HUES6 (cell line): Measurements from ENCODE around the gene SERPINE1.
"Not testable (repeated sequence)": the region's sequence is repeated elsewhere in the genome, so short reads cannot be mapped to it uniquely, and the experiment has no call there.

Experiments used
- H3K27ac ChIP-seq: 2 replicates; pipeline ENCODE4 v1.7.0; 2013; ENCODE audit warnings: low read depth, mild to moderate bottlenecking, low read length, inconsistent platforms
- H3K27me3 ChIP-seq: 2 replicates; pipeline ENCODE4 v1.6.1; 2013; ENCODE audit warnings: low read length; ENCODE audit not compliant: control insufficient read depth, insufficient read depth
- H3K36me3 ChIP-seq: 2 replicates; pipeline ENCODE4 v1.6.1; 2013; ENCODE audit warnings: low read length; ENCODE audit not compliant: control insufficient read depth, insufficient read depth
- H3K4me1 ChIP-seq: 2 replicates; pipeline ENCODE4 v1.6.1; 2013; ENCODE audit warnings: low read length; ENCODE audit not compliant: control insufficient read depth, insufficient read depth
- H3K4me3 ChIP-seq: 2 replicates; pipeline ENCODE4 v1.5.1; 2013; ENCODE audit warnings: low read depth, low read length
- H3K9ac ChIP-seq: one replicate; pipeline ENCODE4 v1.6.1; 2013; ENCODE audit warnings: mild to moderate bottlenecking, low read length
- H3K9me3 ChIP-seq: 2 replicates; pipeline ENCODE4 v1.6.1; 2013; ENCODE audit warnings: low read depth, low read length; ENCODE audit not compliant: control insufficient read depth, insufficient read depth

The SERPINE1 gene

GRCh38 chr7:101092266-101092905 lies 34.5 kb upstream of the SERPINE1 start:
- H3K4me1 ChIP-seq, H3K4me3 ChIP-seq, H3K27ac ChIP-seq, H3K9ac ChIP-seq, H3K27me3 ChIP-seq, H3K9me3 ChIP-seq: not testable (repeated sequence)
- H3K36me3 ChIP-seq: peaks cover 27% of the 10 kb centered on the region

- Histone ChIP-seq H3K9me3 (peaks cover 9% of the 10 kb centered on the region), H3K36me3 (peaks cover 15% of the 10 kb centered on the region), H3K27me3 (no peaks in the 10 kb centered on the region), H3K27ac (no peak overlapping the region), H3K9ac (no peak overlapping the region), H3K4me3 (no peak overlapping the region), H3K4me1 (no peaks in the 10 kb centered on the region; the same call in 1 of the 2 replicates)
Measured at GRCh38 chr7:101093906-101094305, 33.0 kb upstream of the SERPINE1 start.

GRCh38 chr7:101094376-101094775 lies 32.5 kb upstream of the SERPINE1 start:
- Histone ChIP-seq H3K4me3 (no peak overlapping the region), H3K9me3 (peaks cover 9% of the 10 kb centered on the region), H3K36me3 (peaks cover 12% of the 10 kb centered on the region), H3K9ac (no peak overlapping the region), H3K27ac (no peak overlapping the region), H3K4me1 (peaks cover 1% of the 10 kb centered on the region; the same call in 1 of the 2 replicates), H3K27me3 (no peaks in the 10 kb centered on the region)

GRCh38 chr7:101094791-101095375 lies 32.0 kb upstream of the SERPINE1 start:
- Histone ChIP-seq H3K27ac (no peak overlapping the region), H3K4me3 (no peak overlapping the region), H3K27me3 (no peaks in the 10 kb centered on the region), H3K4me1 (peaks cover 6% of the 10 kb centered on the region; the same call in 1 of the 2 replicates), H3K9me3 (peaks cover 9% of the 10 kb centered on the region), H3K9ac (no peak overlapping the region), H3K36me3 (peaks cover 9% of the 10 kb centered on the region; the same call in 1 of the 2 replicates)

GRCh38 chr7:101096331-101096956 lies 30.5 kb upstream of the SERPINE1 start:
- Histone ChIP-seq H3K27me3 (no peaks in the 10 kb centered on the region), H3K36me3 (no peaks in the 10 kb centered on the region), H3K9me3 (peaks cover 2% of the 10 kb centered on the region; the same call in 1 of the 2 replicates), H3K4me1 (peaks cover 20% of the 10 kb centered on the region), H3K27ac (no peak overlapping the region), H3K4me3 (no peak overlapping the region), H3K9ac (no peak overlapping the region)

GRCh38 chr7:101096957-101097347 lies 30.0 kb upstream of the SERPINE1 start:
- Histone ChIP-seq H3K27me3 (no peaks in the 10 kb centered on the region), H3K9ac (no peak overlapping the region), H3K4me1 (peaks cover 24% of the 10 kb centered on the region), H3K9me3 (no peaks in the 10 kb centered on the region), H3K4me3 (no peak overlapping the region), H3K36me3 (no peaks in the 10 kb centered on the region), H3K27ac (no peak overlapping the region)

- Histone ChIP-seq H3K27ac (no peak overlapping the region), H3K4me1 (peaks cover 25% of the 10 kb centered on the region), H3K9ac (no peak overlapping the region), H3K4me3 (no peak overlapping the region), H3K36me3 (no peaks in the 10 kb centered on the region), H3K27me3 (no peaks in the 10 kb centered on the region), H3K9me3 (no peaks in the 10 kb centered on the region)
Measured at GRCh38 chr7:101097561-101097960, 29.3 kb upstream of the SERPINE1 start.

GRCh38 chr7:101099969-101100781 lies 26.7 kb upstream of the SERPINE1 start:
- Histone ChIP-seq H3K27ac (peak overlapping the region; percentile 56; the same call in 1 of the 2 replicates), H3K9ac (peak overlapping the region; percentile 85), H3K4me1 (peaks cover 29% of the 10 kb centered on the region), H3K36me3 (no peaks in the 10 kb centered on the region), H3K27me3 (no peaks in the 10 kb centered on the region), H3K4me3 (peak overlapping the region; percentile 24; the same call in 1 of the 2 replicates), H3K9me3 (no peaks in the 10 kb centered on the region)

GRCh38 chr7:101100858-101101847 lies 25.8 kb upstream of the SERPINE1 start:
- H3K27me3 ChIP-seq: no peaks in the 10 kb centered on the region
- H3K36me3 ChIP-seq: no peaks in the 10 kb centered on the region
- peak overlapping the region; percentile 85 for H3K9ac ChIP-seq
- H3K27ac ChIP-seq: peak overlapping the region; percentile 56; the same call in 1 of the 2 replicates
- H3K4me1 ChIP-seq: peaks cover 29% of the 10 kb centered on the region
- no peaks in the 10 kb centered on the region for H3K9me3 ChIP-seq
- H3K4me3 ChIP-seq: no peak overlapping the region

- Histone ChIP-seq H3K27me3 (no peaks in the 10 kb centered on the region), H3K4me3 (no peak overlapping the region), H3K4me1 (peaks cover 29% of the 10 kb centered on the region), H3K9me3 (no peaks in the 10 kb centered on the region), H3K9ac (no peak overlapping the region), H3K36me3 (no peaks in the 10 kb centered on the region), H3K27ac (no peak overlapping the region)
Measured at GRCh38 chr7:101102026-101102425, 24.9 kb upstream of the SERPINE1 start.
